Cerebellar nuclear complex (tissue), 1 donor: ENCODE data around the gene TYMS.

ENCODE experiments used
- DNase-seq, 2 experiments: peaks; one replicate each; lab custom pipeline; 2025; lab: John Stamatoyannopoulos, UW

Gene TYMS

GRCh38 chr18:647304-647703, 10.1 kb upstream of the TYMS start:
- no peak for DNase-seq

GRCh38 chr18:649341-649740, 8.1 kb upstream of the TYMS start:
- DNase-seq: no peak

- no peak for DNase-seq
Observed at GRCh38 chr18:650428-650858, 7.0 kb upstream of the TYMS start.

- no peak for DNase-seq
Observed at GRCh38 chr18:652131-652530, 5.3 kb upstream of the TYMS start.

- DNase-seq: no peak
Observed at GRCh38 chr18:653512-653911, 3.9 kb upstream of the TYMS start.

- no peak for DNase-seq
Observed at GRCh38 chr18:654601-655000, 2.9 kb upstream of the TYMS start.

- no peak for DNase-seq
Observed at GRCh38 chr18:655445-655844, 2.0 kb upstream of the TYMS start.

- no peak for DNase-seq
Observed at GRCh38 chr18:658001-658946, 821 bp downstream of the TYMS start.

GRCh38 chr18:658947-659533, 1.6 kb downstream of the TYMS start:
- no peak for DNase-seq

GRCh38 chr18:659597-659996, 2.1 kb downstream of the TYMS start:
- no peak for DNase-seq

- no peak for DNase-seq
Observed at GRCh38 chr18:662197-662596, 4.7 kb downstream of the TYMS start.

GRCh38 chr18:666177-666576, 8.7 kb downstream of the TYMS start:
- no peak for DNase-seq

GRCh38 chr18:666628-667027, 9.2 kb downstream of the TYMS start:
- DNase-seq: no peak

- DNase-seq: no peak
Observed at GRCh38 chr18:668260-668659, 10.8 kb downstream of the TYMS start.

- no peak for DNase-seq
Observed at GRCh38 chr18:669077-669476, 11.6 kb downstream of the TYMS start.

GRCh38 chr18:670522-670921, 13.1 kb downstream of the TYMS start:
- DNase-seq: no peak

- no peak for DNase-seq
Observed at GRCh38 chr18:671405-671804, 14.0 kb downstream of the TYMS start.

GRCh38 chr18:673317-673716, 15.9 kb downstream of the TYMS start:
- no peak for DNase-seq

- no peak for DNase-seq
Observed at GRCh38 chr18:673769-674168, 16.3 kb downstream of the TYMS start.

- no peak for DNase-seq
Observed at GRCh38 chr18:675307-675706, 17.9 kb downstream of the TYMS start.

GRCh38 chr18:676069-676468, 18.6 kb downstream of the TYMS start:
- DNase-seq: no peak

GRCh38 chr18:676736-677135, 19.3 kb downstream of the TYMS start:
- DNase-seq: no peak

- DNase-seq: no peak
Observed at GRCh38 chr18:677145-677544, 19.7 kb downstream of the TYMS start.
